ENCODE measurements around the gene BTNL3.
"Not testable (repeated sequence)": the region's sequence is repeated elsewhere in the genome, so short reads cannot be mapped to it uniquely, and the experiment has no call there.

The BTNL3 gene

DNA sequence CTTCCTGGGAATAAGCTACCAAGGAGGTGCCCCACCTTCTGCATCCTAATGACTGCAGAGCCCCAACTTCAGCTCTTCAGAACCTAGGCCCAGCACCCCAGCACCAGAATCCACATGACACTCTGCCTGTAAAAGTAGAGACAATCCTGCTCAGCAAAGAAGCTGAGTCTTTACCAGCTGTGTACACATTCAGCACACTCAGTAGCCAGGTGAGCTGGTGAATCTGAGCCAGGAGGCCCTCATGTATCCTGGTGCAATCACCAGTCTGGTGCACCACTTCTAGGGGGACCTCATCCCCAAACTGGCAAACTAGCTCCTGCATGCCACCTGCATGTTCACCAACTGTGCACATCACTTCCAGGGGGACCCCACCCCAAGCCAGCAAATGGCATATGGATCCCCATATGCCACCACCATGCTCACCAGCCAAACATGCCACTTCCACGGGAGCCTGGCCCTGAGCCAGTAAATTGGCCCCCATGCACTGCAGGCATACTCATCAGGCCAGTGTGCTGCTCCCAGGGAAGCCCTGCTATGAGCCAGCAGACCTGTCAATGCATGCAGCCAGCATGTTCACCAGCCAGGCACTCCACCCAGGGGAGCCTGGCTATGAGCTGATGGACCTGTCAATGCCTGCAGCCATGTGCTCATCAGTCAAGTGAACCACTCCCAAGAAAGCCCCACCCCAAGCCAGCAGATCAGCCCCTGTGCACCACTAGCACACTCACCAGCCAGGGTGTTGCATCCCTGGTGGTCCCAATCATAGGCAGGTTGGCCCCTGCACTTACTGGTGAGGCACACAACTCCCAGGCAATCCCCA lies 35.8 kb downstream of the BTNL3 start:
- DNase-seq, result no peak

DNA sequence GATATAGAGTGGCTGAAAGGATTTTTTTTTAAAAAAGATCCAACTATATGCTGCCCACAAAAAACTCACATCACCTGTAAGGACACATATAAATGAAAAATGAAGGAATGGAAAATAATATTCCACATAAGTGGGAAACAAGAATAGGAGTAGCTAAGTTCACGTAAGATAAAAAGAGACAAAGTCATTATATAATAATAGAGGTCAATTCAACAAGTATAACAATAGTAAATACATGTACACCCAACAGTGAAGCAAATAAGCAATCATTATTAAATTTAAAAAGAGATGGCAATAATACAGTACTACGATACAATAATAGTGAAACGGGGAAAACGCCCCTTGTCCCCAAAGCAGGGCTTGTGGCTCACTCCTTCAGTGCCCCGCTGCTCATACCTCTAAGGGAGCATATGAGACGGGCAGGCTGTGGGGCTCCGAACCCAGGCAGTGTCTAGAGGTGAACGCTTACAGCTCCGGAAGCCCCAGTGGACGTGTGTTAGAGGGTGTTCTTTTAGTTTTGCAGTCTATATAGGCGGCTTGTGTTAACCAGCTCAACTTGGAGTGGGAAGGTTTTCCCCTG lies 38.9 kb downstream of the BTNL3 start:
- no peak for DNase-seq

DNA sequence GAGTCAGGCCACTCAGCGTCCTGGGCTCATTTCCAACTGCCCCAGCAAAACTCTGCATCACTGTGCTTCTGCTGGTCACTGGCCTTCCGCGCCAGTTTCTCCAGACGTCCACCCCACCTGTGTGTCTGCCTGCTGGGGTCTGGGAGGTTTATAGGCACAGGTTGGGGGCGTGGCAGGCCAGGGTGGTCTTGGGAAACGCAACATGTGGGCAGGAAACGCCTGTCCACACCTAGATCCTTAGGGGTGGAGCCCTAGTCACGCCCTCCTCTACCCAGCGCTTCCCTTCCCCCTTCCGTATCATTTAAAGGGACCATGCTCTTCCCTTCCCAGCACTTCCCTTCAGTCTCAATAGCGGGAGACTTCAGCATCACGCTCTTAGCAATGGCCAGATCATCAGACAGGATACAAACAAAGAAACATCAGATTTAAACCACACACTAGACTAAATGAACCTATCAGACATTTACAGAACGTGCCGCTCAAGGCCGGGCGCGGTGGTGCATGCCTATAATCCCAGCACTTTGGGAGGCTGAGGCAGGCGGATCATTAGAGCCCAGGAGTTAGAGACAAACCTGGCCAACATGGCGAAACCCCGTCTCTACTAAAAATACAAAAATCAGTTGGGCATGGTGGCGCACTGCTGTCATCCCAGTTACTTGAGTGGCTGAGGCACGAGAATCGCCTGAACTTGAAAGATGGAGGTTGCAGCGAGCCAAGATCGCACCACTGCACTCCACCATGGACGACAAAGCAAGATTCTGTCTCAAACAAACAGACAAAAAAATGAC lies 39.6 kb downstream of the BTNL3 start:
- DNase-seq, result no peak

DNA sequence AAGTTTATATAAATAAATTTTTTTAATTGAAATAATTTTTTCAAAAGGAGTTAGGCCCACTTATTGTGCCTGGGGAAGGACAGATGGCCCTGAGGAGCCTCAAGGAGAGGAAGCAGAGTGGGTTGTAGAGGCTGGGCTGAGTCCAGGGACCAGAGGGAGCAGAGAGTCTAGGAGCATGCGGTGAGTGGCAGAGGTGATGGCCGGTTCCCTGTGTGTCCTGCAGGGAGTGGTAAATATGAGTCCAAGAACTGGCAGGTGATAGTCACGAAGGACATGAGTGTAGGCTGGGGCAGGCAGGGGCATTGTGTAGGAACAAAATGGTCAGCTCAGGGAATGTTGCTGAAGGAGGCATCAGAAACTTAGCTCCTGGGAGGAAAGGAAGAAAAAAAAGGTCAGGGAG lies 43.1 kb downstream of the BTNL3 start:
- DNase-seq, result no peak

DNA sequence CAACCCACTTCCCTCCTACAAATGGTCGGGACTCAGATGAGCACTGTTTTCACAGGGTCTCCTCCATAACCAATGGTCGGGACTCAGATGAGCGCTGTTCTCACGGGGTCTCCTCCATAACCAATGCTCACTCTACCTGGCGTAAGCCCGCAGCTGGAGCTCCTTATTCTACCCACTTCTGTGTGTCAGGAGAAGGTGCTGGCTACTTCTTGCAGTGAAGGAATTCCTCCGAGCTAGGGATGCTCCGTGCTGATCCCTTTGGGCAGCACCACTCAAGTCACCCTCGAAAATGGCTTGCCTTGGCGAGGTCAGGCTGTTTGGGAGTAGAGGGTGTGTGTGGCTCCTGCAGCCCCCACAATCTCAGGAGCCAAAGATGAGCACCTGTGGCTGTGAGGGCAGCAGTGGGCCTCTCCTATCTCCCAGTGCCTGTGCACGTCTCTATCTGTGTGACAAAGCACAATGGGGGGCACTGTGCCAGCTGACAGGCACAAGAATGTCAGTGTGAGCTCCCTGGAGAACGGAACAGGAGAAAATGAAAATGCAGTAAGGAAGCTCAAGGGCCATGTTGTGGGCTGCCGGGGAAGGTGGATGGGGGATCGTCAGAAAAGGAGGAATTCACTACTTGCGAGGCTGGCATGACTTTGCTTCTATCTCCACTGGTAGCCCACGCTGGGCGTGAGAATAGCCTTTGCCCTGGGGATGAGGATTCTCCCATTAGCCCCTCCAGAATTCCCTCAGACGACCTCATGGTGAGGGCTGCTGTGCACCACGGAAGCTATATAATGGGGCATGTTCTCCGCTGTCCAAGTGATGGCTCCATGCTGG lies 47.6 kb downstream of the BTNL3 start:
- DNase-seq, result no peak

DNA sequence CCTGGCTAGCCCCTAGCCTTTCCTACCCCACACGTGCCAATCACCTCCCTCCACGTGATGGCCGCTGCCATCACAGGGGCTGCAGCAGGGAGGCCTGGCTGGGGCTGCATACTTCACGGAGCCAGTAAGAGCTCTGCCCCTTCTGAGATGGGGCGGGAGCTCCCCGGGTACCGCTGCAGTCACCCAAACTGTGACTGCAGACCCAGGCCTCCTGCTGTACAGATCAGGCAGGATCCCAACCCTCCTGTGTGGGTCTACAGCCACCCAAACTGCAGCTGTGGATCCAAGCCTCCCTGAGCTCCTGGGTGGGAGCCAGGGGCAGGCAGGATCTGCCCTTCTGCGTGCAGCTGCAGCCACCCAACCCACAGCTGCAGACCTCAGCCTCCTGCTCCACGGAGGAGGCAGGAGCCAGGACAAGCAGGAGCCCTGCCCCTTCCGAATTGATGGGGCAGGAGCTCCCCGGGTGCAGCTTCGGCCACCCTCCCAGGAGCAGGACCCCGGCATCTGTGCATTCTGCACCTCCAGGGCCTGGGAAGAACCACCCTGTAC lies 48.2 kb downstream of the BTNL3 start:
- no peak for DNase-seq

DNA sequence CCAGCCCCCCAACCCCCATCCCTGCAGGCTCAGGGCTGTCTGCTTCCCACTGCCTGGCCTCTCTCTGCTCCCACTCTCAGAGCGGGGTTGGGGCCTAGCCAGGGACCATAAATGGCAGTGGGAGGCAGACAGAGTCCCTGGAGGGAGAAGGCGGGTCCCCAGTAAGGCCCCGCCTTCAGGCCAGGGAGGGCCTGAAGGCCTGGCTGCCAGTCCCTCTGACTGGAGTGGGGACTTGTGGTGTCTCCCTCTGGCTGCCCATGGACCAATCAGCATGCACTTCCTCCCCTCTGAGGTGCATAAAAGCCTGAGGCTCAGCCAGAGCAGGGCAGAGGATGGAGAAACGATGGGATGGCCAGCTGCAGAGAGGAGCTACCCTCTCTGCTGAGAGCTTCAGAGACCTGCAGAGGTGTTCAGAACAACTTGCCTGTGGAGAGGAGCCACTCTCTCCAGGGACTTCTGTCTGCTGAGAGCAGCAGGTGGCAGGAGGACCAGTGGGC lies 48.8 kb downstream of the BTNL3 start:
- no peak for DNase-seq

DNA sequence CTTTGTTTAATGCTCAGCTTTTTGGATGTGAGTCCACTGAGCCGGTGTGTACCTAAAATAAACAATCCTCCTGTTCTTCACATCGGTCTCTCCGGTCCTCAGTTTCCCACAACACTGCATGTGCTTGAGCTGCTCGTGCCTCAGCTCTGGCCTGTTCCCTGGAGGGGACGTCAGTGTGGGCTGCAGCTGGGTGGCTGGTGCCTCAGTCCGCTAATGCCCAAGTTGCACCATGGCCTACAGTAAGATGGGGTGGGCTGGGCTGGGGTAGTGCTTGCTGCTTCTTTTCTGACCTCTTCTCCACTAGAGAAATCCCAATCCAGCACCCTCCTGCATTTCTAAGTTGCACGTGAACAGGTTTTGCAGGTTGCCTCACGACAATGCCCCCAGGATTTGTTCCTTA lies 50.8 kb downstream of the BTNL3 start:
- no peak for DNase-seq

DNA sequence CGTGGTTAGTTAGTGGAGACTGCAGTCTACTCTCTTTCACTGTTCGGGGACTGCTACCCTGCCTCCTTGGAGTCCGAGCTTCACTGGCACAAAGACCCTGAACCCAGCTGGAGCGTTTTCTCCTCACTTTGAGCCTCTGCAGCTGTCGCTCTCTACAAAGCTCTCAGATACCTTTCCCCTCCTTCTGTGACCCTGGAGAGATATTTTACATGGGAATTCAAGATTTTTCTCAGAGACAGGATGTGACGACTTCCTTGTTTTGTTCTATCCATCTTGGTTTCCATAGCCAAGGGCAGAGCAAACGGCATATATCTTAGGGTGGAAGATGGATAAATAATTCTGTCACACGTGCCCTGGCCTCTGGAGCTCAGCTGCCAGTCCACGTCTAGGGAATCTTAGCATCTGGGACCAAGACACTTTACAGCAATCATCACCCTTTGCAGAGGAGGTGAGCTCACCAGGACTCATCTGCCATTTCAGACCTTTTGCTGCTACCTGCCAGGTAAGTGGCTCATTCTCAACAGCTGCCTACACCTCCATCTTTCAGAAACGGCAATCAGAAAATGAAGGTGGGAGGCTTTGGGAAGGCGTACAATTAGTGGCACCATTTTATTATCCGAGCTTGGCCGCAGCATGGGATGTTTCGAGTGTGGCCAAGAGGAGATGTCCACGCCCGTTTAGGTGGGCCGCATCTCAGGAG lies 51.4 kb downstream of the BTNL3 start, which contains the start of gene BTNL9:
Gene BTNL9 (plus strand): TSS at position 336 of the 700 bp plus-strand sequence. CDS start 5,224 bp downstream, outside the sequence.
- DNase-seq, result no peak

DNA sequence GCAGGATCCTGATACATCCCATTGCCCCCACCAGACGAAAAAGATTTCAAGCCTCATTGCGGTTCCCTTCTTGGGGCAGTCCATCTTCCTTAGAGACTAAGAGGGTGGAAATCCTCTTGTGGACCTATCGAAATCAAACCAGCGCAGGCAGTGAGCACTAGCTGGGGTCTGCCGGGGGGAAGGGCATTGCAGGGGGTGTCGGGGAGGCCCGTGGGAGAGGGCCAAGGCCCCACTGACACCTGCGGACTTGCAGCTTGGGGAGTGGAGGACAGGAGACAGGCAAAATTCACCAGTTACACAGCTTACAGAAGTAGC lies 51.9 kb downstream of the BTNL3 start:
- no peak for DNase-seq

DNA sequence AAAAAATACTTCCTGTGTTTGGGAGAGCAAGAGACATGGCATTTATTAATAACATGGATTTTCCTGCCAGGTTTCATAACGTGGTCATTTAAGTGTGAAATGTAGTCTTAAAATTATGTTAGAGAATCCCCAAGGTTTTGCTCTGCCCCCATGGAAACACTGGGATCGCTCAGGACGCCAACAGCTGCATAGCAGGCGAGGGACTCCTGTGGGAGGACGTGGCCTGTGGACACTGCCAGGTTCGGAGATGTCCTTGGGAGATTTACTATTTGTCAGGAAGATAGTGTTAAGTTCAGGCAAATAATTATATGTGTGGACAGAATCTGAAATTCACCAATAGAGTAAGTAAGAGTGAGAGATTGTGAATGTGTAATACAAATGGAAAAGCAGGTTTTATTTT lies 52.4 kb downstream of the BTNL3 start:
- DNase-seq, result no peak

DNA sequence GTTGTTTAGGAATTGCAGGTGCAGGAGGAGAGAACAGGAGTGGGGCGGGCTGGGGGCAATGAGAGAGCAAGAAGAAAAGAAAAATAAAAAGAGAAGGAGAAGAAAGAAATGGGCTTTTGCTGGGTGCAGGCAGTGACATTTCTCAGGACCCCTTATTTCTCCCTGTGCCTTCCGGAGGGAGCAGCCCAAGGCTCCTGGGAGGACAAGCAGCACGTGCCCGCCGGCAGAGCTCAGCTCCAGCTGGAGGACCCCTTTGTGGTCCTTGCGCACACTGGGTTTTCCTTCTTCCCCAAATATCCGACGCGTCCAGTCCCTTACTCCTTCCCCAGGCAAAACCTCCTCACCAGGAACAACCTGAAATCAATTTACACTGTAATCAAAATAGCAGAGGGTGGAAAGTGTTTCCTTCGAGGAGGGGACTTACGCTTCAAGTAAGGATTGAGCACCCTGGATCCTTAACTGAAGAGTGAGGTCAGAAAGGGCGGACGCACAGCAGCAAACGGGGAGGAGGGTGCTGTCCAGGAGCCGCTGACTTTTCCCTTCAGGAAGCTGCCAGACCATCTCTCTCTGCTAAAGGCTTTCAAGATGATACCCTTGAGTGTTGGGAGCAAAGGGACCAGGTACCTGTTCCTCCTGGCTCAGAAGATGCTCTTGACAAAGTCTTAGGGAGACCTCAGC lies 53.5 kb downstream of the BTNL3 start:
- DNase-seq, result no peak

DNA sequence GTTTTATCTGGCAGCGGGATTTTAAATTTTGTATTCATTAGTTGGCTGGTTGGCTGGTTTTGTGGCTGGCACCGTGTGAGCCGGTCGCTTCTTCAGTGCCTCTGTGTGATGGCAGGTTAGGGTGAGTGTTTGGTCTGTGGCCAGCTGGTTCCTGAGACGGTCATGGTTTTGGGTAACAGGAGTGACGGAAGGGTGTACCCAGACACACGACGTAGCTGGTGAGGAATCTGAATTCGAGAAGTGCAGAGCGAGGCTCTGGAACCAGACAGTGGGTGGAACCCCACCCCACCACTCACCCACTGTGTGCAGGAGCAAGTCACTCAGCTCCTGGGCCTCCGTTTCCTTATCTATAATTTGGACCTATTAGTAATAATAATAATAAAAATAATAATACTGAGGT lies 54.1 kb downstream of the BTNL3 start:
- no peak for DNase-seq

DNA sequence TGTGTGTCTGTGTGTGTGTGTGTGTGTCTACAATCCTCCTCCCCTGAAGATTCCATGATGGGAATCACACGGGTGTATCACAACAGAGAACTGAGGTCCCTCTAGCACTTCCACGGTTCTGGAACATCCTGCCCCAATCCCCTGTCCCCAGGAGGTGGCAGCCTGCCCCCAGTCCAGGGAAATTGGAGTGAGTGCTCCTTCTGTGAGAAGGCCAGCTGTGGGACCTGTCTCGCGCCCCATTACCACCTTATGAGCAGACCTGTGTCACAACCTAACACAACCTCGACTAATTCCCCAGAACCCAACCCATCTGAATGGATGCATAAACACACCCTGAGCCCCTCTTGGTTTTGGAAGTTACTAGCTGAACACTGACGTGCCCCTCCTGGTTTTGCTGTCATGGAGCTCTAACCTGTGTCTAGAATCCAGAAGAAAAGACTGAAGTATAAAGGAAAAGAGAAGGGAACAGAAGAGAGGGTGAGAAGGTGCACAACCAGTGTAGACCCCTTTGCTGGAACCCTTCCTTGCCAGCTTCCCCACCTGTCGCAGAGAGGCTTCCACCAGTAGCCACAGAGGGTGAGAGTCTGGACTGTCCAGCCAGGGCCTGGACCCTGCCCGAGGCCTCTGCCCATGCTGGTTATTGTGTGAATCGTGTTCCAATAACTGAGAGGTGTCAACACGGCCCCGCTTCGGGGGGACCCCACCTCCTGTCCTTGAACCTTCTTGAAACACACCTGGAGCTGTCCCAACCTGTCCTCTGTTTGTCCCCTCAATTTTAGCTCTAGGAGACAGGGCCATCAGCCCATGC lies 54.8 kb downstream of the BTNL3 start:
- no peak for DNase-seq

DNA sequence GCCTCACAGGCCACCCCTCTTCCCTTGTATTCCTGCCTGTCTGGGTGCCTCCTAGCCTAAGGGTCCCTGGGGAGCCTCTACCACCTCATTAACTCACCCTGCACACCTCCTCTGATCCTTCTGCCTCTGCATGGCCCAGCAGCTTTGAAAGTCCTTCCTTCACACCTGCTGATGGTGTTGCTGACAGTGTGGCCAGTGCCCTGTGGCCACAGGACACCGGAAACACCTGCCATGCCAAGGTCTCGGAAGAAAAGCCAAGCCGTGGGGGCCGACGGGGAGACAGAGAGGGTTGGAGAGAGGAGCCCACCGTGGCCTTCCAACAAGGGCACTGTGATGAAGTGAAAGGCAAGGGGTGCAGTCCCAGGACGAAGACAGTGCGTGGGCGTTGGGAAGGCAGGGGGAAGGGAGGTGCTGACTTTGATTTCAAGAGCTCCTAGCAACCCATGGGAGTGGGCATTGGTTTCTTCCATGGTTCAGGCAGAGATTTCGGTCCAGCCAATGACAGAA lies 55.5 kb downstream of the BTNL3 start:
- DNase-seq, result no peak

DNA sequence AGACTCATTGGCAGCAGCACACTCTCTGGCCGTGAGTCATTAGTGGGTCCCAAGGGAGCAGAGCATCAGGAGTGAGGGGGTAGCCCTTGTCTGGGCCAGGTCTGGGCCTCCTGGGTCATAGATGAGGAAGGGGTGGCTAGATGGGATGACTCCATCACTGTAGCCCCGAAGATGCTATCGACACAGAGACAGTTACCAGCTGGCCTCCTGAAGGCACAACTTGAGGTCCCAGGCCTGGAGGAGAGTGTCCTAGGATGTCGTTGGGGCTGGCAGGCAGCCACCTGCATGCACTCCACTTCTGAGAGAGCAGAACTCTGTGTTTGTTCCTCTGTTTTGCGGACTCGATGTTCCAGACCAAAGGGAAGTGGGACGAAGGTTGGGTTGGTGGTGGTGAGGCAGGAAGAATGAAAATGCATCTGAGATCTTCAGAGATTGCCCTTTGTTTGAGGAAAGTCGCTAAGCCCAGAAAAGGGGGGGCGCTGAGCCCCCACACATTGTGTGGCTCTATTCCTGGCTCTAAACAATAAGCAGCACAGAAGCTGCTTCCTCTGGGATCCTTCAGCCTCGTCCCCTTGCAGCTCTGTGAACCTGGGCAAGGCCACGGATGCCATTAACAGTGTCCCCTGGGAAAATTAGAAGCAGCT lies 56.1 kb downstream of the BTNL3 start:
- DNase-seq, result no peak

DNA sequence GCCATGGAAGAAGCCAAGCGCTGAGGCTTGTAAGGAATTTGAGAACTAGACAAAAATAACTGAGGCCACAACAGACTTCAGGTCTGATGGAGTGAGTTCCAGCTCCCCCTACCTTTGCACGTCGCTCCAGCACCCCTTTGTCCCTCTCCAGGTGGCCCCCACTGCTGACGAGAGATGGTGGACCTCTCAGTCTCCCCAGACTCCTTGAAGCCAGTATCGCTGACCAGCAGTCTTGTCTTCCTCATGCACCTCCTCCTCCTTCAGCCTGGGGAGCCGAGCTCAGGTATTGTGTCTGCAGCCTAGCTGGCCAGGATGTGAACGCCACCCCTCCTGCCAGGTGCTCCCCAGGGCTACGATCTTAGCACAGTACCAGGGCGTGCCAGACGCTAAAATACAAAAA lies 56.7 kb downstream of the BTNL3 start:
- DNase-seq, result no peak

DNA sequence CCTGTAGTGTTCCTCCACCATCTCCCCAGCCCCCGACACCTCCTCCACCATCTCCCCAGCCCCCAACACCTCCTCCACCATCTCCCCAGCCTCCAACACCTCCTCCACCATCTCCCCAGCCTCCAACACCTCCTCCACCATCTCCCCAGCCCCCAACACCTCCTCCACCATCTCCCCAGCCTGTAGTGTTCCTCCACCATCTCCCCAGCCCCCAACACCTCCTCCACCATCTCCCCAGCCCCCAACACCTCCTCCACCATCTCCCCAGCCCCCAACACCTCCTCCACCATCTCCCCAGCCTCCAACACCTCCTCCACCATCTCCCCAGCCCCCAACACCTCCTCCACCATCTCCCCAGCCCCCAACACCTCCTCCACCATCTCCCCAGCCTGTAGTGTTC lies 57.2 kb downstream of the BTNL3 start:
- DNase-seq, result not testable (repeated sequence)

DNA sequence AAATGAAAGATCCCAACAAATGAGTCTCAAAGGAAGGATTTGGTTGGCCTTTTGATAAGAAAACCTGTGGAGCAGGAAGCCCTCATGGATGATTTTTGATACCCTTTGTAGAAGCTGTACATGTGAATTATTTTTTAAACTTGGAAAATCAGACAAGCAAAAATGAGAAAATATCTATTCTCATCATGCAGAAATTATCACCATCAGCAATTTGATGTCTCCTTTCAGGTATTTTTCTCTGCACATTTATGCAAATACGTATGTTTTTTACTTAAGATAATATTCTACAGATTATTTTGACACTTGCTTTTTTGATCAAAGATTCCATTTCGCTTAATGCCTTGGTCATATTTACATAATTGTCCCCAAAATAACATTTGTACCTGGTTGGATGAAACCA lies 58.6 kb downstream of the BTNL3 start:
- no peak for DNase-seq

DNA sequence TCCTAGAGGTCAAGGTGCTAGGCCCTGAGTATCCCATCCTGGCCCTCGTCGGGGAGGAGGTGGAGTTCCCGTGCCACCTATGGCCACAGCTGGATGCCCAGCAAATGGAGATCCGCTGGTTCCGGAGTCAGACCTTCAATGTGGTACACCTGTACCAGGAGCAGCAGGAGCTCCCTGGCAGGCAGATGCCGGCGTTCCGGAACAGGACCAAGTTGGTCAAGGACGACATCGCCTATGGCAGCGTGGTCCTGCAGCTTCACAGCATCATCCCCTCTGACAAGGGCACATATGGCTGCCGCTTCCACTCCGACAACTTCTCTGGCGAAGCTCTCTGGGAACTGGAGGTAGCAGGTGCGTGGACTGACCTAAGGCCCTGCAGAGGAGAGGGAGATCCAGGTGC lies 59.3 kb downstream of the BTNL3 start:
- no peak for DNase-seq

All from bone marrow (tissue), 2 donors.